HFFc6 (cell line): ENCODE measurements around the gene UTRN. TPM values are rescaled to one million over a fixed set of nuclear protein-coding genes. Genes with fewer than 3 reads are reported as not detected.

ENCODE experiments used
- DNase-seq: peaks from one replicate; pipeline ENCODE4 v3.0.0-alpha.2; 2018
- H3K27ac Mint-ChIP-seq: 2 replicates; pipeline ENCODE4 v1.8.0; 2020; ENCODE audit warnings: mild to moderate bottlenecking, mixed read lengths
- H3K27me3 Mint-ChIP-seq: 2 replicates; pipeline ENCODE4 v1.8.0; 2021; ENCODE audit warnings: mild to moderate bottlenecking, moderate library complexity, mixed read lengths; ENCODE audit not compliant: insufficient read depth
- H3K36me3 Mint-ChIP-seq: 2 replicates; pipeline ENCODE4 v1.8.0; 2021; ENCODE audit warnings: low read depth, mixed read lengths
- H3K4me1 Mint-ChIP-seq: 2 replicates; pipeline ENCODE4 v1.8.0; 2020; ENCODE audit warnings: low read depth, mixed read lengths
- H3K4me3 Mint-ChIP-seq: 2 replicates; pipeline ENCODE4 v1.8.0; 2020; ENCODE audit warnings: mild to moderate bottlenecking, moderate library complexity, mixed read lengths
- H3K9me3 Mint-ChIP-seq: 2 replicates; pipeline ENCODE4 v1.8.0; 2020; ENCODE audit warnings: mild to moderate bottlenecking, mixed read lengths
- CTCF ChIP-seq: fragments of 200-600 bp; sonication (generic); IDR thresholded peaks from 2 replicates; pipeline ENCODE4 v1.5.0; 2021; ENCODE audit warnings: antibody characterized with exemption, mild to moderate bottlenecking
- total RNA-seq, 6 experiments: library from RNA; stranded (reverse); fragmentation: NEBNext Ultra II Directional; extraction: Animal tissue kit (Norgen Biotek cat#: 25700); gene quantifications; 2 replicates in 1 of 6; 3 replicates in 5 of 6; pipeline ENCODE4 v1.2.3, GENCODE V29; 2021

UTRN gene
- total RNA-seq, 6 experiments from 2014 or later = 99.6 to 116 (median 109) TPM

- H3K36me3 Mint-ChIP-seq = no peaks in the 10 kb centered on the region
- no peaks in the 10 kb centered on the region for H3K9me3 Mint-ChIP-seq
- peaks cover 2% of the 10 kb centered on the region for H3K27me3 Mint-ChIP-seq
- H3K27ac Mint-ChIP-seq = no peak overlapping the region
- H3K4me1 Mint-ChIP-seq = peaks cover 53% of the 10 kb centered on the region
- no peak overlapping the region for H3K4me3 Mint-ChIP-seq
- no peak for TF ChIP-seq CTCF
- DNase-seq = no peak
Observed at GRCh38 chr6:144325232-144325631, 40.1 kb downstream of the UTRN start.

GRCh38 chr6:144326393-144326792 is 41.3 kb downstream of the UTRN start:
- Mint-ChIP-seq H3K27ac (no peak overlapping the region), H3K27me3 (peaks cover 2% of the 10 kb centered on the region), H3K36me3 (peaks cover under 1% of the 10 kb centered on the region; the same call in 1 of the 2 replicates), H3K4me3 (no peak overlapping the region), H3K9me3 (no peaks in the 10 kb centered on the region), H3K4me1 (peaks cover 53% of the 10 kb centered on the region)
- TF ChIP-seq CTCF = no peak
- DNase-seq = no peak

GRCh38 chr6:144327081-144327480 is 41.9 kb downstream of the UTRN start:
- H3K9me3 Mint-ChIP-seq = no peaks in the 10 kb centered on the region
- H3K4me3 Mint-ChIP-seq = no peak overlapping the region
- no peak for DNase-seq
- H3K27me3 Mint-ChIP-seq = peaks cover 2% of the 10 kb centered on the region
- no peak for TF ChIP-seq CTCF
- no peak overlapping the region for H3K27ac Mint-ChIP-seq
- H3K4me1 Mint-ChIP-seq = peaks cover 56% of the 10 kb centered on the region
- H3K36me3 Mint-ChIP-seq = peaks cover 7% of the 10 kb centered on the region

- Mint-ChIP-seq H3K9me3 (no peaks in the 10 kb centered on the region), H3K4me1 (peaks cover 47% of the 10 kb centered on the region), H3K36me3 (peaks cover 14% of the 10 kb centered on the region), H3K27ac (no peak overlapping the region), H3K4me3 (no peak overlapping the region), H3K27me3 (peaks cover 2% of the 10 kb centered on the region)
- DNase-seq = no peak
- no peak for TF ChIP-seq CTCF
Observed at GRCh38 chr6:144330017-144330987, 45.2 kb downstream of the UTRN start.

- Mint-ChIP-seq H3K27ac (peak overlapping the region; percentile 53), H3K4me1 (peaks cover 49% of the 10 kb centered on the region), H3K36me3 (peaks cover 14% of the 10 kb centered on the region), H3K4me3 (no peak overlapping the region), H3K9me3 (no peaks in the 10 kb centered on the region), H3K27me3 (no peaks in the 10 kb centered on the region; the same call in 1 of the 2 replicates)
- peak; percentile 61 for DNase-seq
- TF ChIP-seq CTCF = no peak
Observed at GRCh38 chr6:144331491-144331969, 46.4 kb downstream of the UTRN start.
